HG03457 (cell line): ENCODE measurements around the gene EXOSC7.
"Not testable (repeated sequence)": the region's sequence is repeated elsewhere in the genome, so short reads cannot be mapped to it uniquely, and the experiment has no call there.

Experiments
- ATAC-seq: cut with Tn5 transposase; IDR thresholded peaks from one replicate; pipeline ENCODE4 v1.9.1; 2021; ENCODE audit warnings: moderate number of reproducible peaks; ENCODE audit not compliant: unreplicated experiment

Gene EXOSC7

DNA sequence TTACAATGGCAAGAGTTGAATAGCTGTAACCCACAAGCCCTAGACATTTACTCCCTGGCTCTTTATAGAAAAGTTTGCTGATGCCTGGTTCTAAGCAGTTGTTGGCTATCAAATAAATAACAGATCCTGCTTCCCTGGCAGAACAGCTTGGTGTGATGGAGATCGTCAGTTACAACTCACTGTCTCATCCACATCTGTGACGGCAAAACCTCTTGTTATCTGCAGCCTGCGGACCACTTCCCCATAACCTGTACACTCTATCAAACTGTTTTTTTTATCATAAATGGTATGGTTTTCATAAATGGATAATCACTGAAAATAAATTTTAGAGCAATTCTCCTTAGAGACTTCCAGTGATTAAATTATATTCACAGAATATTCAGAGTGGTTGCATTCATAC lies 14.2 kb upstream of the EXOSC7 start:
- ATAC-seq, result no peak

DNA sequence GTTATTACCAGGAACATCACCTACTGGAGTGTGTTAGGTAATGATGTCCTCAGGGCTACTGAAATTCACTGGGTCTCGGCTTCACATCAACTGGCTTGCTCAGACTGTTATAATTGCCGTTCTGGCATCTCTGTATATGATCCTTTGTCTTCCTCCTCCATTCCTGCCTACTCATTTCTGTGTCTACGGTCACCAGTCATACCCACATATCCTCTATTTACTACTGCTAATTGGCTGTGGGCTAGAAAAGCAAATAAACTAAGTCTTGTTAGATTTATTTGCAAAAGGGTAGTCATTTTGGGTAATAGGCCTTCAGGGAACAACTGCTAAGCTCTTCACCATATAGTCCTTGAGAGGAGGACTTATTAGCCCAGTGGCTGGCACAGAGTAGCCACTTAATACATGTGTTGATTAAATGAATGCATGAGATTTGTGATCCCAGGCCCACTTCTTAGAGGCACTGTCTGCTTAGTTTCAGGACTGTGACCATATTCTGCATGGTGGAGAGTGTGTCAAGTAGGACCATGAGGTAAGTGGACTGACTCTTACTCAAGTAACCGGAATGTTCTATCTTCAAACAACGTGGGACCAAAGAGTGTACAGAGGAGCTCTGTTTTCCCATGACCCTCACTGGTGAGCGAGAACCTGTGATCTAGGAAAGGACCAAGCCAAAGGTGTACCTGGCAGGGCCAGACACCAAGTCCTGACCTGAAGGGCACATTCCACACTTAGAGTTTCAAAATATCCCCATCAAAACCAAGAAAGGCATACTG lies 13.2 kb upstream of the EXOSC7 start:
- ATAC-seq, result no peak

DNA sequence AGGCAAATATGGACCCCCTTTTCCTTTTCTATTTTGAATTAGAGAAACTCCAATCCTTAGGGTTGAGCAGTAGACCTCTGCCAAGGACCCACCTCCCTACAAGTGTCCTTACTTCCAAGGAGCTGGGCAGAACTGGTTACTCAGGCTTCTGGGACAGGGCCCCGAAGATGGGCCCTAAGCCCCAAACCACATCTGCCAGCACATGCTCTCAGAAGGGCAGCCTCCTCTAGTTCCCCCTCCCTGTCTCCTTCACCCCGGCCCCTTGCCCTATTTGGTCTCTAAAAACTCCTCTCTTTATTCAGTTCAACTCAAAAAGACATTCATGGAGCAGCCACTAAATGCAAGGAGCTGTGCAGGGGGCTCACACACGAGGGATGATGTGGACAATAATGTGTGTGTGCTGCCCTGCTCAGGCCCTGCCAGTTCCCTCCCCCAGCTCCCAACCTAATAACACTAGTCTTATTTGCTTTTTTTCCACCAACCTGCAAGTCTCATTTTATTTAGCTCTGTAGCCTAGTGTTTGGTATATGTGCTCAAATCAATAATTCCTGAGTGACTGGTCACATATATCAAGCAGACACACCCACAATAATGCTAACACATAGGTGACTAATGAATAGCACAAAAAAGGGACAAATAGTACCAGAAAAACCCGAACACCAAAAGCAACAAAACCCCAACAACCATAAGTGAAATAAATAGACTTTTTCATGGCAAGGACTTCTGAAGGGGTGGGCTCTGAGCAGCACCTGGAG lies 12.3 kb upstream of the EXOSC7 start:
- no peak for ATAC-seq

DNA sequence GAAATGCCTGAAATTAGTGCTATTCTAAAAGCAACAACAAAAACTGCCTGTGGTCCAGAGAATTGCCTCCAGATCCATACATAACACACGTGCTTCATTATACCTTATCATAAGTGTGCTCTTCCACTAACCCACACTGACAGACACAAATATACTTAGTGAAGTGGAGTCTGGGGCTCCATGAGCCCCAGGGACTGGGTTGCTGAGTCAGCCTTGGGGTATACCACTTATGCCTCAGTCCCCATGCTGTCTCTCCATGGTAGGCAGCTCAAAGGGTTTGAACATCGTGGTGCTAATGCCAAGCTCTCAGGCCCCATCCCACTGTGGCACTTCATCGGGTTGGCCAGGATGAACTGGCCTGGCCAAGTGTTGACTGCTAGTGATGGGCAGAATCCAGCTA lies 10.9 kb upstream of the EXOSC7 start:
- ATAC-seq, result no peak

DNA sequence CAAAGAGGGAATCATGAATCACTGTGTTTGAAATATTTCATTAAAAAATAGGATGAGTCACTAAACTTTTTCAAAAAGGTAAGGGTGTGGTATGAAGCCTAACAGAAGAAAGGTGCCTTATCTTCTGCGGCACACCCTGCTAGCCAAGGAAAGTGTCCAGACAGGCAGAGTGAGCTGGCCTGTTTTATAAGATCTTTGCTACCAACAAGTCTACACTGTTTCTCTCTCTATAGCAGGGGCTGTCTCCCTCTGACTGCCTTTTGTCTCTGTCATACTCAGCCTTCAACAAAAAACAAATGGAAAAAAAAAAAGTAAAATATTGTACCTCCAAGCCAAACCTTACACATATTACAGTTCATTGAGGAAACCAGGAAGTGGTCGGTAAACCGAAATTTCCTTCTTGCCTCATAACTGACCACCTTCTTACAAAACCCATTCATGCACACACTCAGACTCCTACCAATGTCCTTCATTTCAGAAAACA lies 9.2 kb upstream of the EXOSC7 start:
- ATAC-seq, result no peak

DNA sequence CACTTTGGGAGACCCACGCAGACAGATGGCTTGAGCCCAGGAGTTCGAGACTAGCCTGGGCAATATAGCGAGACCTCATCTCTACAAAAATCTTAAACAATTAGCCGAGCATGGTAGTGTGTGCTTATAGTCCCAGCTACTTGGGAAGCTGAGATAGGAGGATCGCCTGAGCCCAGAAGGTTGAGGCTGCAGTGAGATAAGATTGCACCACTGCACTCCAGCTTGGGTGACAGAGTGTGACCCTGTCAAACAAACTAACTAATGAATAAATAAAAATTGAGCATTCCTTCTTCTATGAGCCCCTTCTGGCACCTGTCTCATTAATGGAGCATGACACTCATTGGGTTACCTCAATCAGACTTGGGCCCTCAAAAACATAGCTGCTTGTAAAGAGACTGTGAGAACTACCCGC lies 7.6 kb upstream of the EXOSC7 start:
- ATAC-seq, result no peak

DNA sequence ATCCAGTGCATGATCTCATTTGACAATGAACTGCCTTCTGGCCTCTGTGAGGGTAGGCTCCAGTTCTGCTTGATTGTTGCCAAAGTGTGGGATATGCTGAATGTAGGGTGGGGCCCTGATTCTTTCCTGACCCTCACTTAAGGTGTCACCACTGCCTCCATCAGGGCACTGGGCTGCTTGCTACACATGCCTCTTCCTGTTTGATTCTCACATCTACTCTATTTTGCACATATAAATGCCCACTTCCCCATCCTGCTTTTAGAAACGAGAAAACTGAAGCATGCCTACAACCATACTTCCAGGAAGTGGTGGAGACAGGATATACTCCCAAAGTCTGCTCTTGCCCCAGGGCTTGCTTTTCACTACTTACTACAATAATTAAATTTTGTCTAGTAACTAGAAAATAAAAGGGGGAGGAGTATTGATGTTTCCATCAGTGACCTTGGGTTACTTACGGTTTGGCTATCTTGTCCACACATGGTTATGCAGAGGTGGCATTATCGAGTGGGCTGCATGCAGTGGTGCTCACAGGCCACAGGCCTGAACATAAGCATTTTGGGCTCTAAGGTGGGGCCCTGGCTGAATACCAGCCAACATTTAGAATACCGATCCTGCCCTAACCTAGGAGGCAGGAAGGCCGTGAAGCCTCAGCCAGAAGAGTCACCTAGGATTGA lies 6.8 kb upstream of the EXOSC7 start:
- no peak for ATAC-seq

DNA sequence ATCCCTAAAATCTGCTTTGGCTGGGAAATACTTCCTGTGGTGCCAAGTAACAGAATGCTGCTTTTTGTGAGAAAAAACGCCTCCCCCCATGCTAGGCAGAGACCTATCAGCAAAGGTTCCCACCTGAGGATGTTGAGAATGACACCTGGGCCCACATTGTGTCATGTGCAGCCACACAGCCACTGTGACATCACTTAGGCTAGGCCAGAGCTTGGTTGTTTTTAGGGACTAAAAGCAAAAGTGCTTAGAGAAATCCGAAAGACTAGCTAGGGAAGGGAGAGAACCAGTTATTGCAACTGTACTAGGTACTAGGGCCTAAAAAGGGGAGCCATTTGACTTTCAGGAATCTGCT lies 6.2 kb upstream of the EXOSC7 start:
- no peak for ATAC-seq

DNA sequence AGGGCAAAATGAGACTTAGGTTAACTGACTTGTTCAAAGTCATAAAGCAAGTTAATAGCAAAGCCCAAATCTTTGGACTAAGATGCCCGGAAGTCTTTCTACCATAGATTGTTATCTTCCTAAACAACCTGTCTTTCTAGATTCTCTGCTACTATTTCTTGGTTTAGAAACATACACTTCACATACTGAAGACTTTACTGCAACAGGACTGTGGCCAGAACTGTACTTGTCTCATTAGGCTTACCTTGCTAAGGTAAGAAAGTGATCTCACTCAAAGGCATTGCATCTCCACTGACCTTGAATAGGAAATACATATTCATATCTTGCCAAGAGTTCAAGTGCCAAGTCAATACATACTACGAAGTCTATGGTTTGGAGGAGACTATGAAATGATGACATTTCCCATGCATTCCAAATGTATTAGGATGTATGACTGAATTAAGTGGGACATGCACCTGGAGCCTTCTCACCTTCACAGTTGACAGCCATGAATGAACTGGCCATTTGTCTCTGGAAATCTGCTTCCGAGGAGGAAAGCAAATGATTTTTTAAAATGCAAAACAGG lies 5.0 kb upstream of the EXOSC7 start:
- ATAC-seq, result no peak

DNA sequence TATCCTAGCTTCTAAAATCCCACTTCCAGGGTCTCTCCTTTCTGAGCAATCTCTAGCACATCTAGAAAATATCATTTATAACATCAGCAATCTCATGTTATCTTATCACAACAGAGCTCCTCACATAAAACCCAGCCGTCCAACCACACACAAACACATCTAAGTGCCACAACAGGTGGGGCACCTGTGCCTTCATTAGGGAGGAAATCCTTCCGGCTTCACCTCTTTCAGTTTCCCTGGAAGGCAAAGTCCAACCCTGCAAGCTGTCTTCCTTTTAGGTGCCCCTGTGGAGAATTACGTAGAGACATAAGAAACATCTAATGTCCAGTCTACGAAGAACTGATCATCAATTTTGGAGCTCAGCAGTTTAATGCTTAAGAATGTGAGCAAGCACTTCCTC lies 1.6 kb upstream of the EXOSC7 start:
- no peak for ATAC-seq

DNA sequence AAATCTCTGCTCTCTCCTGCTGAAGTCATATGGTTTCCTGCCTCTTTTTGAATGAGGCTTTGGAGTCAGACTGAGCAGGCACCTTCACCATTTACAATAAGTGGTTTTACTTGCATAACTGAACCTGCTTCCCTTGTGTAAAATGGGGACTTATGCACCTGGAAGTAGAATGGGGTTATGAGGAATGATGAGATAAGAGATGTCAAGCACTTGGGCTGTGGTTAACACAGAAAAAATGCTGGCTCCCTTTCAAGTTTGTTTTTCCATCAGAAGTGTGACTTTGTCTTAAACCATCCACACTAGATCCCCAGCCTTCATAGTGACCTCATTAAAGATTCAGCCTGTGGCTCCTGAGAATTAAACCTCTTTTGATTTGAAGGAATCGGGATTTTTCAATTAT lies 5.2 kb downstream of the EXOSC7 start:
- no peak for ATAC-seq

DNA sequence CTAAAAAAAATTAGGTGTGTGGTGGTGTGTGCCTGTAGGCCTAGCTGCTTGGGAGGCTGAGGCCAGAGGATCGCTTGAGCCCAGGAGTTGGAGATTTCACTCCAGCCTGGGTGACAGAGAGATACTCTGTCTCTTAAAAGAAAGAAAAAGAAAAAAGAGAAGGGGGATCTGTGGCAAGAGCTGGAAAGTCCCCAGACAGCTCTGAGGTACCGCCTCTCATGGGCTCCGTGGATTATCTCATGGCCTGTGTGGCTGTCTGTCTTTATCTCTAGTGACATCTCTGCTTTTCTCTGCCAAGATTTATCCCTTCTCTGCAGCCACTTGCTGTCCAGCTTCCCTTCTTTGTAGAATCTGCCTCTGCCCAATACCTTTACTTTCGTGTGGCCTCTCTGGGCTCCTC lies 5.7 kb downstream of the EXOSC7 start:
- ATAC-seq, result no peak

DNA sequence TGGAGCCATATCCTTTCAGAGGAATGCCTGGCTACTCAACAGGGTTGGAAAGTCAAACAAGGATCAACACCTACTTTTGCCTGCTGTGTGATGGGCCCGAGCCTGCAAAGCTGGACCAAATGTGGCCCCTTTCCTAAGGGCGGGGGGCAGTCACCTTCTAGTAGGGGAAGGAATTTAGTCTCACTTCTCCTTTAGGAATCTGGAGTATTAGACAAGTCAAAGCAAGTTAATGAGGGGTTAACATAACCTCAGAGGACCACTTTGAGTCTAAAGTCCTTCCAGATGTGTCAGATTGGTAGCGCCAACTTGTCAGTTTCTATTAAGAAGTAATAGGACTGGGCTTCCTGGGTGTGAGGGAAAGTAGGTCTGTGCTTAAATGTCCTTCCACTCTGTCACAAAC lies 6.8 kb downstream of the EXOSC7 start:
- ATAC-seq, result no peak

DNA sequence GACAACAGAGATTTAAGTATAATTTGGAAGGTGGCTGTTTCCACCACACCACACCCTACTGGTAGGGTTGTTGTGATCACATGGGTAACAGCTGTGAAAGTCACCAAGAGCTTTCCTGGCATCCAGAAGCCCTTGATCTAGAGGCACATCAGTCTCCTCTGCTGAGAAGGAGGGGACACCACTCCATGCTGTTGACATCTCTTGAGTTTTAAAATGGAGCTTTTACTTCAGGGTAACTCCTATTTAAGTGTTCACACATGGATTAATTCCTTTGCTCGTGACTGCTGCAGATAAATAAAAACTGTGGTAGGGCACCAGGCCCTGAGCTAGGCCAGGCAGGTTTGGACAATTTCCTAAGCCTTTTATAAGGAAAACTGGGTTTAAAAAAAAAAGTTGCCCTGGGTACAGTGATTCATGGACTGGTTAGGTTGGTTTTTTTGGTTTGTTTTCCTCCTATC lies 7.5 kb downstream of the EXOSC7 start:
- no peak for ATAC-seq

DNA sequence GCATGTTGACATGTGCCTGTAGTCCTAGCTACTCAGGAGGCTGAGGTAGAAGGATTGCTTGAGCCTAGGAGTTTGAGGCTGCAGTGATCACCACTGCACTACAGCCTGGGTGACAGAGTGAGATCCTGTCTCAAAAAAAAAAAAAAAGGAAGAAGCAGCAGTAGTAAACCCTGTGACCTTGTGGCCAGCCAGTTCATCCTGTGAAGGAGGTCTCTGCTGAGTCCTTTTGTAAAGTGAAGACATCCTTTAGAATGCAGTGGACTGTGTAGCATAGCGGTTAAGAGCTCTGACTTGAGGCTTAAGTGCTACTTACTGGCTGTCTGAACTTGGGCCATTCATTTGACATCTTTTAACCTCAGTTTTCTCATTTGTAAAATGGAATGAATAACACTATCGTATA lies 8.3 kb downstream of the EXOSC7 start:
- no peak for ATAC-seq

DNA sequence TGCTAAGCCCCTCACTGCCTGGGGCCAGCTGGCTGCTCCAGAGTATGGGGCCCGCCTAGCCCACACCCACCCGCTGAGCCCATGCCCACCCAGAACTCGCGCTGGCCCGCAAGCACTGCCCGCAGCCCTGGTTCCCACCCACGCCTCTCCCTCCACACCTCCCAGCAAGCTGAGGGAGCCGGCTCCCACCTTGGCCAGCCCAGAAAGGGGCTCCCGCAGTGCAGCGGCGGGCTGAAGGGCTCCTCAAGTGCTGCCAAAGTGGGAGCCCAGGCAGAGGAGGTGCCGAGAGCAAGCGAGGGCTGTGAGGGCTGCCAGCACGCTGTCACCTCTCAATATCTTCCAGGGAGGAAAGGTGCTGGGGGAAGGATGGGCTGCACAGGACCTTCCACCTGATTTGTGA lies 10.3 kb downstream of the EXOSC7 start:
- not testable (repeated sequence) for ATAC-seq

DNA sequence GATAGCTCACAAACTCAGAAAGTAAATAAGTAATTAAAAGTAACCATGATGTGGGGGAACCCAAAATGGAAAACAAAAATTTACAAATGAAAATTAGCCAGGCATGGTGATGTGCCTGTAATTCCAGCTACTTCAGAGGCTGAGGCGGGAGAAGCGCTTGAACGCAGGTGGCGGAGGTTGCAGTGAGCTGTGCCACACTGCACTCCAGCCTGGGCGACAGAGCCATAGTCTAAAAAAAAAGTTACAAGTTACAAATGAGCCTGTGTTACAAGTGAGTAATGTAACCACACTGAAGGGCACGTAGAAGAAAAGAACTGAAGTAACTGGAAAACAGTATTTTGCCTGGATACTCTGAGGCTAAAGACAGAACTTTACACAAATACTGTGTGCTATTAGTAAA lies 11.3 kb downstream of the EXOSC7 start:
- ATAC-seq, result no peak

DNA sequence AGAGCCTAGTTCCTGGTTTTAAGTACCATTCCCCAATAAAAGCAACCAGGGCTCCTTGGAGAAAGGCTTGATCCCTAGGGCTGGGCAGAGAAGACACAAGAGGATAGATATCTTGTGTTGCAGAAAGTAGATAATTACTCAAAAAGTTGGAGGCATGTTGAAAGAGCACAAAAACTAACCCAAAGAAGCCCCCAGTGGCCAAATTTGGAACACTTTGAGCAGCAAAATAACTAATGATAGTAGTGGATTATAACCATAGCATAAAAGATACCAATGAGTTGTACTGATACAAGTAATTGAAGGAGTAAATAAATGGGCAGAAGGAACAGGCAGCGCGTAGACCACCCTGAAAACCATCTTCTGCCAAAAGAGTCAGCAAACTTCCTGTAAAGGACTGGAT lies 12.0 kb downstream of the EXOSC7 start:
- no peak for ATAC-seq

DNA sequence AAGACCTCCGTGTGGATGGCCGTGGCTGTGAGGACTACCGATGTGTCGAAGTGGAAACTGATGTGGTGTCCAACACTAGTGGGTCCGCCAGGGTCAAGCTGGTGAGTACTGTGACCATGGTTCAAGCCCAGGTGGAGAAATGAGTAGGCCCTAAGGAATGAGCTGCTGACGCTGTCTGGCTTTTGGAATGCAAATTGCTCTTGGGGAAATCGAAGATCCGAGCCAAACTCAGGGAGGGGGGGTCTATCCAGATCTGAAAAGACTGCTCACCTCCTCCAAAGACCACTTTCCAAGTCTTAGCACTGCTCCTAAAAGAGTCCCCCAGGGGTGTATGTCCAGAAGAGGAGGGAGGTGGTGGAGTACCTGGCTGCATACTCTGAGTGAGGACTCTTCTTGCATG lies 13.1 kb downstream of the EXOSC7 start:
- no peak for ATAC-seq

DNA sequence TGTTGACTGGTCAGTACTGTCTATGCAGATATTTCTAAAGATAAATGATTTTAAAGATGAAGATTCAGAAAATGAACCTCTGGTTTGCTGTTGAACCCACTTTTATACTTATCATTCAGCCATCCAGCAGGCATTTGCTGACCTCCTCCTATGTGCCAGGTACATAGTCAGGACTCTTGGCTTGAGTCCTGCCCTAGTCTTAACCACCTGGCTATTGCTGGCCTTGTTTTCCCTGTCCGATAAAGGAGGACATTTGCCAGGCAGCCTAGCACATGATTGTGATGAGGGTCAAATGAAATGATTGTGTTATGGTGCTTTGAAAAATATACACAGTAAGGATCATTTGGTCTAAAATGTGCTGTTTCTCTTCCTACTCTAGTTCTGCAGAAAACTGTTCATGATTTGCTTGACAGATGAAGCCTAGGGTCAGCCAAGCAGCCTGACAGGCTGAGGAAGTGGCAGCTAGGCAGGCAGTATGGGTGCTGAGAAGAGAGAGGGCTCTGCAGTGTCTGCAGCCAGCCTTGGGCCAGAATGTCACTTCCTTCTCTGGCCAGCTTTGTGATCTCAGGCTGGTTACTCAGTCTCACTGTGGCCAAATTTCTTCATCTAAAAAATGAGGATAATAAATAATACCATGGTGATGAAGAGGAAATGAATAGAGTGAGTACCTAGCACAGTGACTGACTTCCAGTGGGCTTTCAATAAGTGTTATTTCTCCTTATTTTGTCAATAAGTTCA lies 13.8 kb downstream of the EXOSC7 start:
- no peak for ATAC-seq

DNA sequence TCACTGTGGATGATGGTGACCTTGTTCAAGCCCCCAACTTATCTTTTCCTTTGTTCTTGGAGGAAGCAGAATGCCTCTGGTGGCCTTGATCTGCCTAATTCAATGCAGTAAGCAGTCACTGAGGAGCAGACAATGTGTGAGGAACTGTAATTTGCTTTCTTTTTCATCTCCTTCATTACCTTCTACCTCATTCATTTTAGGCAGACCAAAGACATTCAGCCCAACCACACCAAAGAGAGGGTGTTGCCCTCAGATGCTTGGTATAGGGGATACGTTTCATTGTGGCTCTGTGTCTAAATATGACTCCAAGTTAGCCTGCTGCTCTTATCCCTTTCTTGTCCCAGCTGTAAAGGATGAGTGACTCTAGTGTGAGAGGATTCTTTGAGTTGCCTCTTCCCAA lies 15.3 kb downstream of the EXOSC7 start:
- ATAC-seq, result no peak
